Central memory CD4-positive, alpha-beta T cell (primary cell): Measurements from ENCODE around the gene ZNF335.
A peak's percentile ranks its signal among the peaks of the same experiment; 100 is the strongest.

Source experiments
- DNase-seq: peaks from one replicate; pipeline ENCODE4 v3.0.0; 2022

The ZNF335 gene

GRCh38 chr20:45950330-45950646 lies 21.7 kb downstream of the ZNF335 start:
- no peak for DNase-seq

GRCh38 chr20:45949542-45950329 lies 22.3 kb downstream of the ZNF335 start:
- DNase-seq, result no peak

DNA sequence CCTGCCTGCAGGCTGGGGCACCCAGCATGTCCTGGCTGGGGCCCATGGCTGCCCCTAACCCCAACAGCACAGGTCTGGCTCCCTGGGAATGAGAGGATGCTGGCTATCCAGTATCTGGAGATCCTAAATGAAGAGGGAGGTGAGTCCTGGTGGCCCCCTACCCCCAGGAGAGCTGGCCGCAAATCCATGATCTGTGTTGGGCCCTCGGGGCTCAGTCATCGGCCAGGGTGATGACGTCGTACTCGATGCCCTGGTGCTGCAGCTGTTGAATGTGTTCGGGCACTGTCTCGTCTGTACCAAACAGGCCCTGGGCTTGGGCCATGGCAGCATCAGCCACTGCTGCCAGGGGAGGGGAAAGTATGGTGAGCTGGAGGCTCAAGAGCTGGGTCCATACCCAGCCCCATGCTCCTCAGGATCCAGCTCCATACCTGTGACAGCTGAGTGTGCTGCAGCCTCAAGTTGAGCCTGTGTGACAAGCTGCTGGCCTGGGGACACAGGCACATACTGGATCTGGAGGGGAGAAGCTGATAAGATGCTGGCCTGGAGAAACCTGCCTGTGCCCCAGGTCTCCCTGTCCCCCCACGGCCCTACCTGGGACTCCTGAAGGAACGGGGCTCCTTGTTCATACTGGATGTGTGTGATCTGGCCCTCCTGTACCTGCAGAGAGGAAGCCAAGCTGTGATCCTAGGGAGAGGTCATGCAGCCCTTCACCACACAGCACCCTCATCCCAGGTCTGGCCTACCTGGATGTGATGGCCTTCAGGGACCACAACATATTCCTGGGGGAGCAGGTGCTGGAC lies 23.1 kb downstream of the ZNF335 start:
- no peak for DNase-seq

DNA sequence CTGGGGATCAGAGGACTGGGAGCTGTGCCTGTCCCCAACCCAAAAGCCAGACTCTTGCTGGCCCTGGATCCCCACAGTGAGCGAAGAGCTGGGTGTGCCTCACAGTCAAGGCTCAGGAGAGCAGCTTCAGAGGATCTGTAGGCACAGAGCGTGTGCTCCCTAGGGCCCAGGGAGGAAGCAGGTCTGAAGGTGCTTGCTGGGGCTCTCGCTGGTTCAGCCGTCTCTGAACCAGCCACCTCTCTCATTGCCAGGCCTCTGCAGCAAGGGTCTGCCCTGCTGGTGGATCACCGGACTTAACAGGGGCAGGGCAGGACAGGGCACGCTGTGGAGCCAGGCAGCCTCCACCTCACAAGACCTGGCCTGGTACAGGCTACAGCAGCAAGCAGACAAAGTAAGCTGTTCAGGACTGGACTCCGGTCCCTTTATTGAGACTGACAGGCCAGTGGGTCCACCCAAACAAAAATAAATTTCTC lies 23.7 kb downstream of the ZNF335 start:
- no peak for DNase-seq

GRCh38 chr20:45947110-45947866 lies 24.7 kb downstream of the ZNF335 start:
- DNase-seq, result no peak

DNA sequence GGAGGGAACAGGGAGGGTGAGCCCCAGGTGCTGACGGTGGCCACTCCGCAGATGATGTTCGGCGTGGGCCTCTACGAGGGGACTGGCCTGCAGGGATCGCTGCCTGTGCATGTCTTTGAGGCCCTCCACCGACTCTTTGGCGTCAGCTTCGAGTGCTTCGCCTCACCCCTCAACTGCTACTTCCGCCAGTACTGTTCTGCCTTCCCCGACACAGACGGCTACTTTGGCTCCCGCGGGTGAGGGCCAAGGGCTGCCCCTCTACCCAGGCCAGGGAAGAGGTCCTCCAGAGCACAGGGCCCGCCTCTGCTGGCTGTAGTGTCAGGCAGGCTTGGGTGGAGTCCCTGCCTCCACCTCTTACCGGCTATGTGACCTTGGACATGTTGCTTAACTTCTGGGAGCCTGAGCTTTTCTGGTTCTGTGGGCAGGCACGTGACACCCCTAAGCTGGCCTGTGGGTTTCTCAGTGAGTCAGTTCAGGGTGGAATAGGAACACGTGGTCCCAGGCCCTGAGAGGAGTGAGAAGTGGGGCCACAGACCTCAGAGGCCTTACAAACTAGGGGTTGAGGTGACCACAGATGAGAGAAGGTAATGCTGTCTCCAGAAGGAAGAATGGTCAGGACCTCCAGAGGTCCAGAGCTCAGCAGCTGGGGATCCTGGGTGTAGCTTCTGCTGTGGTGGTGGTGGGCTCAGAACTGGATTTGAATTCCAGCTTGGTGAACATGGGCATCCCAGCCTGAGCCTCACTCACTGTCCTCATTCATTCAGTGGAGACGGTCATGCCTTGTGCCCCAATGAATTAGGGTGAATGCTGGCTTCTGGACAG lies 25.6 kb downstream of the ZNF335 start:
- DNase-seq, result no peak

- DNase-seq, result no peak
These were observed 26.3 kb downstream of the ZNF335 start for GRCh38 chr20:45945678-45946148.

DNA sequence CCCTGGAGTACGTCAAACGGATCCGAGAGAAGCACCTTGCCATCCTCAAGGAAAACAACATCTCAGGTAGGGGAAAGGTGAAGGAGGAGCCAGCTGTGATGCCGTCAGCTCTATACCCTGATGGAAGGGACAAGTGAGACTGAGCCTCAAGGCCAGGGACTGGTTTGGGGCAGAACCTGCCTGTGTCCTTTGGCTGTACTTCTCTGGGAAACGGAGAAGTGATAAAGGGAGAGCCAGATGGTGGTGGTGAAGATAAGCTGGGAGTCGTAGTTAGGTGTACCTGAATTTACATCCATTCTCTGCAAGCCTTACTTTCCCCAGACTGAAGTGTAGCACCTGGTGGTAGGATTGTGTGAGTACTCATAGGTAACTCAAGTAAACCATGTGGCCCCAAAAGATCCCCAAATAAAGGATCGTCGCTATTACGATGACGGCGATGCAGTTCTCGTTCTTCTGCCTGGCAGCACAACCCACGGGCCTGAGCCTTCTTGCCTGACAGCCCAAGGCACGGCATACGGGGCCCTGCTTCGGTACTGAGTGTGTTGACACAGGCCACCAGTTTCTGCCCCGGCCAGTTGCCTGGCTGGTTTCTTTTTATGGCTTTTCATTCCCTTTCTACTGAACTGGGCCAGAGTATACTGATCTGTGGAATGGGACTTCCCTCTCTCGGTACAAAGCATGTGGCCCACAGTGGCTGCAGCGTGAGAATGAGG lies 26.9 kb downstream of the ZNF335 start:
- no peak for DNase-seq

DNA sequence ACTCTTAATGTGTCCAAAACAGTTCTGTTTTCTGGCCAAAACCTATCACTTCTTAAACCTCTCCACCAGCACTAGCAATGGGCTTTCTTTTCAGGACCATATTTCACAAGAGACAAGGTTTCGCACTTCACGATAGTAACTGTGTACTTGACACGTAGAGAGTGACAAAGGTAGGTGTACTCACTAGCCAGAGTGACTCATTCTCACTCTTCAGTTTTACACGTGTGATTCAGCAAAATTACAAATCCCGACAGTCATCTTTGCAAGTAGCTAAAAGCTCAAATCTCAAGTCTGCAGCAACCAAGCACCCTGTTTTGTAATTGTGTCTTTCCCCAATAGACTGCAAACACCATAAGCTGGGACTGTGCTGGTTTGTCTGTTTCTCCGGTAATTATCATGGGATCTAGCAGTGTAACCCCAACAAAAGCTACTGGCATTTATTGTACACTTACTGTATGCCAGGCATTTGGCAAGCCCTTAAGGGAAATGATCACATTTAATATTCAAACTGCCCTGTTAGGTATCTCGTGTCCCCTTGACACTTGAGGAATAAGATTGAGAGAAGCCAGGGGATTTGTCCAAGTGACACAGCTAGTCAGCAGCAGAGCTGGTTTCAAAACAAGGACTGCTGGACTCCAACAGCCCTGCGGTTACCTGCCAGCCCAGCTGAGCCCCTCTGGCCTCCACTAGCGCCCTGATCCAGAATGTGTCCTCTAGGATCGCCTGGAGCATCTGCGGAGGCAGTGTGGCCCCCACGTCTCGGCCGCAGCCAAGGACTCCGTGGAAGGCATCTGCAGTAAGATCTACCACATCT lies 27.6 kb downstream of the ZNF335 start:
- no peak for DNase-seq

- no peak for DNase-seq
These were observed 28.4 kb downstream of the ZNF335 start for GRCh38 chr20:45943613-45944012.

DNA sequence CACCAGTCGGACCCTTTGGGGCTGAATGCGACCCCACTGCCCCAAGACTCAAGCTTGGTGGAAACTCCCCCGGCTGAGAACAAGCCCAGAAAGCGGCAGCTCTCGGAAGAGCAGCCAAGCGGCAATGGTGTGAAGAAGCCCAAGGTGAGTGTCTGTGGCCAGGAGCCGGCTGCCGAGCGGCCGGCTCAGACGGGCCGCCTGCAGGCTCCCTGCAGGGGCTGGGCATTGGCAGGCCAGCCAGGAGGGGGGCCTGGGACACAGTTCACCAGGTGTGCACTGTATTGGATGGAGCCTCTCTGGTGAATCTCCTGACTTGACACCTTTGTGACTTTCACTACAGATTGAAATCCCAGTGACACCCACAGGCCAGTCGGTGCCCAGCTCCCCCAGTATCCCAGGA lies 31.5 kb downstream of the ZNF335 start:
- DNase-seq, result no peak

DNA sequence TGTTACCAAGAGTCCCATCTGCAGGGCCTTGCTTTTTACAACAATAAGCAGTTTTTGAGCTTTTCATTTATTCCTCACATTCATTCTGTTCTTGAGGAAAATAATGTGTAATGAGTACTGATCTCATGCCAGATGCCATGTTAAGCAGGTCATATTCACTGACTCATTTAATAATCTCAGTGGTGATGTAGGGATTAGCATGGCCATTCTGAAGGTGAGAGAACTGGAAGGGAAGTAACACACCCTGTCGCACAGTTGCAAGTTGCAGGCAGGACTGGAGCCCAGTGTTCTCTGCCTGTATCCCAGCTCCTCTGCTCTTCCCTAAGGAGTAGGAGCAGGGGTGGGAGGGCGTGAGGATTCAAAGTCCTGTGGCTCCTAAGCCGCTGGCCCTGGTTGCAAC lies 31.9 kb downstream of the ZNF335 start:
- no peak for DNase-seq

- no peak for DNase-seq
These were observed 33.1 kb downstream of the ZNF335 start for GRCh38 chr20:45938727-45939438.

DNA sequence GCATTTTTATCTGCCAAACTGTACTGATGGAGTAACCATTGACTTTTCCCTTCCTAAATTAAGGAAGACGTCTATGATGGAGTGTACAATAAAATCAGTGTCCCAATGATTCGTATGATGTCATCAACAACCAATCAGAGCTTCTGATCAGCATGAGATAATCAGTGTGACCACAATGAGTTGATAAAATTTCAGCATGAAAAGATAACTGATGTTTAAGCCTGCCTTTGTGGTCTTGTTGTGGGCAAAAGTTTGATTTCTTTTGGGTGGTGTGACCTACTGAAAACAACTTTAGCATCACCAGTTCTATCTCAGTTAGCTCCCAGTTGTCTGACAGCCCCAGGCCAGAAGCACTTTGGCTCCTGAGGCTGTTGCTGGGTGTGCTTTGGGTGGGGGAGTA lies 34.2 kb downstream of the ZNF335 start:
- DNase-seq, result no peak

GRCh38 chr20:45935416-45936046 lies 36.5 kb downstream of the ZNF335 start:
- DNase-seq, result no peak

DNA sequence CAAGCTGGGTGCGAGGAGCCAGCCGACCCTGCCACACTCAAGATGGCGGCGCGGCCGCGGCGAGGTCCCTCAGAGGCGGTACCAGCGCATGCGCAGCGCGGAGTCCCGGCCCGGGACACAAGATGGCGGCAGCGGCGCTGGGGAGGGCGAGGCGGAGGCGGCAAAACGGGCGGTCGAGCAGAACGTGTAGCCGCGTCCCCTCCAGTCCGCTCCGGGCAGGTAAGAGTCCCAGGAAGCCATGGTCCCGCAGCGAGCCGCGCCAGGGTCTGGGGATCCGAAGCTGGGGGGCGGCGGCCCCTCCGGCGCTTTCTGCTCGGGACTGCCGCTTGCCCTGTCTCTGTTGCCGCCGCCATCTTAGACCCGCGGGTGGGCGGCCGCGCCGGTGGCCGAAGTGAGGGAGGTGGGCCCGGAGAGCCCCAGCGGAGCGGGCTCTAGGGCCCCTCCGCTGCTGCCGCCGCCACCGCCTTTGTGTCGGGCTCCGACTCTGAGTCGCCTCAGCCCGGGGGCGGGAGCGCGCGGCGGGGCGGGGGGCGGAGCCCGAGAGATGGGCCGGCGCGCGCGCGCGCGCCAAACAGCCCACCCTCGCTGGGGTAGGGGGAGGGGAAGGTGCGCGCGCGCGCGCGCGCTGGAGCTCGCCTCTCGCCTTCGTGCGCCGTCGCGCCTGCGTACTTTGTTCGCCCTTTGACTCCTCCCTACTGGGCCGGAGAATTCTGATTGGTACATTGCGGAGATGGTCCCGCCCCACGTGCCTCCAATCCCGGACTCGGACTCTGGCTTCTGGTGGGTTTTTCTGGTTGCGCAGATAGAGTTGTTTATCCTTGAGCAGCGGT lies 37.2 kb downstream of the ZNF335 start, which contains the start of gene PCIF1:
TSS of gene PCIF1 (plus strand) at position 98 of the 830 bp plus-strand sequence. CDS start 4,317 bp downstream, outside the sequence.
- peak; percentile 98 for DNase-seq

- no peak for DNase-seq
These were observed 37.9 kb downstream of the ZNF335 start for GRCh38 chr20:45934046-45934585.
